Ammon's horn (tissue), 1 donor: ENCODE results near the gene SLC7A6.

Experiments
- DNase-seq: peaks from one replicate; pipeline ENCODE4 v3.0.0-alpha.2; 2016; ENCODE audit warnings: low spot score

The SLC7A6 gene

GRCh38 chr16:68346892-68347480 lies 82.7 kb downstream of the SLC7A6 start:
- no peak for DNase-seq

- no peak for DNase-seq
Observed at GRCh38 chr16:68347605-68348004, 83.3 kb downstream of the SLC7A6 start.

- DNase-seq = no peak
Observed at GRCh38 chr16:68348639-68349445, 84.5 kb downstream of the SLC7A6 start.

GRCh38 chr16:68349838-68350410 lies 85.6 kb downstream of the SLC7A6 start:
- DNase-seq = no peak

GRCh38 chr16:68350813-68351350 lies 86.6 kb downstream of the SLC7A6 start:
- DNase-seq = no peak
